Measurements from ENCODE around the gene MYO5A.
"Not testable (repeated sequence)": the region's sequence is repeated elsewhere in the genome, so short reads cannot be mapped to it uniquely, and the experiment has no call there.

MYO5A gene

DNA sequence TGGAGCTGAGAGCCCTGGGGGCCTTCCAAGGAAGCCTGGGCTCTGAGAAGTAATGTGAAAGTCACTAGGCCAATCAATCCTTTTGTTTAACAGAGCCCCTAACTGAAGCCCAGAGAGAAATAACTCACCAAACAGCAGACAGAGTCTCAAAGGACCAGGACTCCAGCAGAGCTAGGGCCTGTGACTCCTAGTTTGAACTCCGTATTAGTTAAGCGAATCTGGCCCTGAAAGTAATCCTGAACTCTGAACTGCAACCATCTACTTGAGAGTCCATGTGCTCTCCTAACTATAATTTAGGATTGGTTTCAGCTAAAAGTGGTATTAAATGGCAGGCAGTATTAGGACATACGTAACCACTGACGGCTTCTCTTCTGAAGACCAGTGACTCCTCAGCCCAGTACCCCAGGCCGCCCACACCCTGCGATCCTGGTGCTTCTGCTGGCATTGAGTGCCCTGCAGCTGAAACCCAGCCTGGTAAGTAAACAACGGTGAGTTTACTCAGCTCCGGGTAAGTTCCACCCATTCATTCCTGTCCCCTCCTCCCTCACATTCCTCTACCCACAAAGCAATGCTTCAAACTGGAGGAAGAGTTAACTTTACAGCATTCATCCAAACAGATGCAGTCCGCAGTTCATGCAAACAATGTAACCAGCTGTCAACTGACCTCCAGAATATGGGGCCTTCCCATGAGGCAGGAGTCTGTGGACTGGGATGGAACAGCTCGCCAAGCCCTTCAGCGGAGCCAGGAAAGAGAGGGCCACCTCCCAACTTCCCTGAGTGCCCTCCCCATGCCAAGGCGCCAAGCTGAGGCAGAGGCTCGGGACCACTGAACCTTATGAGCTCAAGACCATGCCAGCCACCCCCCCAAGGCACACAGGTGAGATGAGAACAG is 240.4 kb downstream of the MYO5A start:
- no peak for DNase-seq (ENCODE audit: low read depth)

DNA sequence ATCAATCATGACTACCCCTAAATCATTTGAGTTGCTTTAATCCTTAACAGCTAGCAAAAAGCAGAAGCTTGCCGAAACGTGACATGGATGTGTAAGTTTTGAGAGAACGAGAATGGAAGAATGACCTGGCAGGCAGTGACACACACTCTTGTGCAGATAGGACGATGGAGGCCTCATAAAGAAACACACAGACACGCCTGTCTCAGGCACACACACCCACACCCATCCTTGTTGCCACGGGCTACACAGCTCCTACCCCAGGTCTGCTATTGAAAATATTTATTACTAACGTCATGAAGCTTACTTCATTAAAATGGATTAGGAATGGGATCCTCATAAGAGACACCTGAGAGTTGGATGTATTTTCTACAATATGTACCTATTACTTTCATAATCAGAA is 241.6 kb downstream of the MYO5A start:
- no peak for DNase-seq (ENCODE audit: low read depth)

DNA sequence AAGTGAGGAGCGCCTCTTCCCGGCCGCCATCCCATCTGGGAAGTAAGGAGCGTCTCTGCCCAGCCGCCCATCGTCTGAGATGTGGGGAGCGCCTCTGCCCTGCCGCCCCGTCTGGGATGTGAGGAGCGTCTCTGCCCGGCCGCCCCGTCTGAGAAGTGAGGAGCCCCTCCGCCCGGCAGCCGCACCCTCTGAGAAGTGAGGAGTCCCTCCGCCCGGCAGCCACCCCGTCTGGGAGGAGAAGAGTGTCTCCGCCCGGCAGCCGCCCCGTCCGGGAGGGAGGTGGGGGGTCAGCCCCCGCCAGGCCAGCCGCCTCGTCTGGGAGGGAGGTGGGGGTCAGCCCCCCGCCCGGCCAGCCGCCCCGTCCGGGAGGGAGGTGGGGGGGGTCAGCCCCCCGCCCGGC is 242.7 kb downstream of the MYO5A start:
- not testable (repeated sequence) for DNase-seq (ENCODE audit: low read depth)

DNA sequence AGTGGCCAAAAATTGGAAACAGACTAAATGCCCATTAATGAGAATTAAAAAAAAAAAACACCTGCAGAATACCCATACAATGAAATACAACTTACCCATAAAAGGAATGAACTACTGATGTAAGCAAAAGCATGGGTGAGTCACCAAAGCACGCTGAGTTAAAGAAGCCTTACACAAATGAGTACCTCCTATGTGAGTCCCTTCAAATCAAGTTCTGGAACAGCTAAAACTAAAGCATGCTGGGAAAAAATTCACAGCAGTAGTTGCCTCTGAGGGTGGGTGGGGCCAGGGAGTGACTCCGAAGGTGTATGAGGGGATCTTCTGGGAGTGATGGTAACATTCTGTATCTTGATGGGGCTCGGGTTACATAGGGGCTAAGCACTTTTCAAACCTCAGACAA is 244.5 kb downstream of the MYO5A start:
- DNase-seq (ENCODE audit: low read depth) = no peak

DNA sequence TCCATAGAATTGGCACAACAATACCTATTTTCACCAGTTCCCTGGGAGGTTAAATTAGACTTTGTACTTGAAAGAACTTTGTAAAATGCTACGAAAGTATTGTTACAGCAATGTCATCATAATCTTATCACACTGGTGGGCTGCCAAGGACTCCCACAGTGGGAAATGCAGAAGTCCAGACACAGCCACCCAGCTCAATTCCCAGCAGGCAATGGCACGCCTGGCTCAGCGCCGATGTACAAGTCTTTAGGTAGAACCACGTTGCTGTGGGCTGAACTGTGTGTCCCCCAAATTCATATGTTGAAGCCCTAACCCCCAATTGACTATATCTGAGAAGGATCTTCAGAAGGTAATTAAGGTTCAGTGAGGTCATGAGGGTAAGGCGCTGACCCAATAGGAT is 245.4 kb downstream of the MYO5A start:
- DNase-seq (ENCODE audit: low read depth) = no peak

DNA sequence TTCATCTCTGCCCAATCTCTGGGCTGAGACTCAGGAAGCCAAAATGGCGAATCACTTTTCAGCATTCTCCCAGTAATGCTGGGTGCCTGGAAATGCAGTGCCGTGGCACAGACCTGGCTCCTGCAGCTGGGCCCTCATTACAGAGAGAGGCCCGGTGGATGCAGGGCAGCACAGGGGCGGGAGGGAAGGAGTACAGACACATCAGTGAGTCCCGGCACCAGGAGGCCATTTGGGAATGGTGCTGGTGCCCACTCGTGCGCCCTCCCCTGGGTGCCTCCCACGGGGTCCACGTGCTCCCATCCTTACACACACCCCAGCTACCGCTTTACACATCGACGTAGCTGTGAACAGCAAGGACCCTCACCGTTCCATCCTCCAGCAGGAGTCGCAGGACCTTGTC is 246.3 kb downstream of the MYO5A start:
- no peak for DNase-seq (ENCODE audit: low read depth)

DNA sequence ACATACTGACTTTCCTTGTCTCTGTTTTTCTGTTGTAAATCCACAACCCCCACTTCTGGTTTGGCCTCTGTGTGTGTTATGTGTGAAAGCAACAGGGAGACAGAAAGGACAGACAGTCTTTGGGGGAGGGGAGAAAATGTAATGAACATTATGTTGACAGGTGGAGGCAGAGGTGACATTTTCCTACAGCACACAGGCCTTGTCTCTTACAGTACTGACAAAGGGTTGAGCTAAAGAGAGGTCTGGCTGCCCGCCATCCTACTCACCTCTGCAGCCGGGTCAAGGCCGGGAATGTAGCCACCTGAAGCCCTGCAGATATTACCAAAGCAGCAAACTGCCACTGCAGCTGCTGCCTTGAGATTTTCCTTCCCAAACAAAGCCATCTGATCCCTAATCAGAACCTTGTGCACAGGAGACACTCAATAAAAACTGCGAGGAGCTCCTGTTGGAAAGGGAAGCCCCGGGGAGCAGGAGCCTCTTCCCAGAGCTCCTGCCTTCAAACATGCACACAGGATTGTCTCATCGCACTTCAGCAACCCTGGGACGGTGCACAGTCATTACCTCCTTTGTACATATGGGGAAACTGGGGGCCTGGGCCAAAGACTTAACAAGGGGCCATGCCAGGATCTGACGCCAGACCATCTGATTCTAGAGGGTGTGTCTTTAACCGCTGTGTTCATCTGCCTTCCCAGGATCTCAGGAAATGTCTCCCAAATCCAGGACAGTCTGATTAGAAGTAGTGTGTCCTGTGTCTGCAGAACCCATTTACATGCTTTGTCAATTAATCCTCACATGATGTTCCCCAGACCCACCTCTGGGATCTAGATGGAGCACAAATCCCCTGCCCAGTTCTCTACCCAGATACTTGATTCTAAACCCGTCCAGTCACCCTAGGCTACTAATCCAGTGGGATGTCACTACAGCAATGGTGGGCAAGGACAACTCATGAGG is 247.3 kb downstream of the MYO5A start:
- no peak for DNase-seq (ENCODE audit: low read depth)

DNA sequence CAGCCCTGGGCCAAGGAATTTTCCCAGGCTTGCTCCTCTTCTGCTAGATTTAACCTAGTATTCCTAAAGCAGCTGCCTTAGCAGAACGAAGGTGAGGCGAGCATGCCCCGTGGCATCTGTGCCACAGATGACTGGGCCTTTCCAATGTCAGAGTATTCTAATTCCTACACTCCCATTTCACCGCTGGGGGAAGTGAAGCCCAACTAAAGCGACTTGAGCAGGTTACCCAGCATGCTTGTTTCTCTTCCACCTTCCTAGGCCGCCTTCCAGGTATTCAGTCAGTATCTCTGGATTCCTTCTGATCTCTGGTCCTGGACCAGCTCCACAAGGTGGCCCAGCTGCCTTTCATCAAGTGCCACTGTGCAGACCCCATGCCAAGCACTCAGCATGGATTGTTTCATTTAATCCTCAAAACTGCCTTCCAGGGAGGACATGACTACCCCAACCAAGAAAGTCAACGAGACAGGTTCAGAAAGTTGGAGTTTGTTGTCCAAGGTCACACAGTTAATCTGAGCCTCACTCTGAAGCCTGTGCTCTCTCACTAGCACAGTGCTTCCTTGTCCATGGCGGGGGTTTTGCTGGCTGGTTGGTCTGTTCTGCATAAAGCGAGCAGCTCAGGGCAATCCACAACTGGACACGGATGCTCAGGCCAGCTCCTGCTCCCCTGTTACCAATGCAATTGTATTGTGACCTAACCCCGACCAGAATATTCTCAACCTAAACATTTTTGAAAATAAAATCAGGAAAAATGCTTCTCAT is 248.2 kb downstream of the MYO5A start:
- no peak for DNase-seq (ENCODE audit: low read depth)

DNA sequence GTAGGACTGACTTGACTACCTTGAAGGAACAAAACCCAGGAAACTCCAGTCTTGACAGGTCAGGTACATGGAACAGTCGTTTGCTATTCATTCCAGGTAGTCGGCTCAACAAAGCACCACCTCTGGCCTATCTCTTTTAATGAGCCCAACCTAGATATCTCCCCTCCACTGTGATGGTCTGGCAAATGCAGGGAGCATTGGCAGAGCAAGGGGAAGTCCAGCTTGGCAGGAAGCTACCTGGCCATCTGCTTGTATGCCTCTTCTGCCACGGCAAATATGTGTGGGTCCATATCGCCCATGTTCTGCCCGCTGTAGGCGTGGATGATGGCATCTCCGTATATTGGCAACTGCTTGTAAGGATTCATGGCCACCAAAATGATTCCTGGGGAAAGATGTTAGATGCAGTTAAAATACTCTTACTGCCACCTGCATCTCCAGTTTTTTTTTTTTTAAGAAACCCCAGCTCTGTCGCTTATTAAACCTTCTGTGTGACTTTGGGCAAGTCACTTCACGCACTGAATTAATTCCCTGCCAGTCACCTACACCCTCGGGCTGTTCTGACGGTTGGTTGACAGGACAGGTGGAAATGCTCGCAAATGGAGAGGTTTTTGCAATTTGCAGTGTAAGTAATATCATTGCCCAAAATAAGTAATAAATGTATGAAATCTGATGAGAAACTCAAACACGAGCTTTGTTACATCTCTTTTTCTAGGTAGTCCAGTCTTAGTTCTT is 249.9 kb downstream of the MYO5A start:
- no peak for DNase-seq (ENCODE audit: low read depth)

DNA sequence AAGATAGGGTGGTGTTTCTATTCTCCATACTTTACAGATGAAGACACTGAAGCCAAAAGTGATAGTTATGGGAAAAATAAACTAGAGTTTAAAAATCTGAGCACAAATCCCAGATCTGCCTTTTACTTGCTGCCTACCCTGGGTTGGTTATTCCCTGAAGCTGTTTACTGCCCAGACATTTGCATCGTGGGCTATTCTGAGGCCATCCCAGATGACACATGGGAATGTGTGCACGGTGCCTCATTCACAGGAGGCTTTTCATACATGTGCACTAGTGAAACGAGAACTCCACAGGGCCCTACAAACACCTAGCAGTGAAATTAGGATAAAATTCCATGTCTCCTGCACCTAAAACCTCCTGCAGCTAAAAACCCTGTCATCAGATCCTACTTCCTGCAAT is 250.5 kb downstream of the MYO5A start:
- DNase-seq (ENCODE audit: low read depth) = no peak

DNA sequence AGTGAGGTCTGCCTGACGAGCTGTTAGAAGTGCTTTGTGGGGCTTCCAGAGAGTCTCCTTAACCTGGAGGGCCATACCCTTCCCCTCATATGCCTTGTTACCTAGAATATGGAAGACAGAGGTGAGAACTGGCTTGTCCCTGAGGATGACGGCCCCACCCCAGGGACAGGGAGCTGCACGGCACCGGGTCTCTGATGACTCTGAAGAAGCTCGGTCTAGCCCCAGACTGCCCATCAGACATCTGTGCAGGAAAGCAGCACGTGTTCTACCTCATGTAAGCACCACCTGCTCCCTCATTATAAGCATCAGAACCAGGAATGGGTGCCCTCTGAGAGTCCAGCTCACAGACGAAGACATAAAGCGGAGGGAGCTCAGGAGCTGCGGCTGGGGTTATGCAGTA is 251.1 kb downstream of the MYO5A start:
- no peak for DNase-seq (ENCODE audit: low read depth)

DNA sequence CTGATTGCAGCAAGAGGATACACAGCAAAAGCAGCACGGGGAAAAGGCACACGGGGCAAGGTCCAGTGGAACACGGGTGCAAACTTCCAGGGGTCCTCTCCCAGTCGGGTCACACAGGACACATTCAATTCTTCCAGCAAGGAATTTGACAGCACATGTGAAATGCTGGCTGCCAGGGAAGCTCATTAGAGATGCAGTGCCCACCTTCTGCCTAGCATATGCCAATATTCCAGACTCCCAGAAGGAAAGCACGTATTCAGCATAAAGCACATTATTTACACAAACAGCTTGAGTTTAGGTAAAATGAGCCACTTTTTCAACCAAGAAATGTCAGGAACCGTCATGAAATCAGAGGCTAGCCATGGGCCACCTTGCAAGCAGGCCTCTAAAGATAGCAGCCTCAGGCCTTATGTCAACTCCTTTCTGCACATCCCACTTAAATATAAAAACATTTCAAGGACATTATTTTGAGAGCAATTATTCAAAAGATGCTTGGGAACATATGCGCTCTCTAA is 252.4 kb downstream of the MYO5A start:
- no peak for DNase-seq (ENCODE audit: low read depth)

DNA sequence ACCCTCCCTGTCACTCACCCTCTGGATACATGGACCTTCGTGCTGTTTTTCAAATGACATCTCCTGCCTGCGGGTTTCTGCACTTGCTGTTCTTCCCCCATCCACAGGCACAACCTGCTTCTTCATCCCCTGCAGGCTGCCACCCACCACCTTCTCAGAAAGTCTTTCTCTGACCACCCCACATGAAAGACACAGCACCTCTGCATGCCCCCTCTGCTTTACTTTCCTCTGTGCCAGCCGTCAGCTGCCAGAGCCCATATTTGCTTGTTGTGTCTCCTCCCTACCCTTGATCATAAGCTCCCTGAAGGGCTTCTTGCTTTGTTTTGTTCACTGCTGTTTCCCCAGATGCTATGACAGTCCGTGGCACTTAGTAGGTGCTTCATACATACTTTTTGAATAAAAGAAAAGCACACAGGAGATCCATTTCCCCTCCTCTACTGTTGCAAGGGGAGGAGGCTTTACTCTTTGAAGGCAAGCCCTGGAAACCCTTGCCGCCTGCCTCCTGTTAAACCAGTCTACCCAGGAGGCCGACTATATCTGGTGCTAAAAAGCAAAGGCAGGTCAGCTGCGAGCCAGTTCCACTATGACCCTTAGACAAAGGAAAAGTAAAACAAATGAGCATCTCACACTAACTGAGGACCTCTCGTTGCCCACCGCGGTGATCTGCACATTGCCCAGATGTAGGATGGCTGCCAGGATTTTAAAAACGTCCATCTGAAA is 265.0 kb downstream of the MYO5A start:
- DNase-seq (ENCODE audit: low read depth) = no peak

DNA sequence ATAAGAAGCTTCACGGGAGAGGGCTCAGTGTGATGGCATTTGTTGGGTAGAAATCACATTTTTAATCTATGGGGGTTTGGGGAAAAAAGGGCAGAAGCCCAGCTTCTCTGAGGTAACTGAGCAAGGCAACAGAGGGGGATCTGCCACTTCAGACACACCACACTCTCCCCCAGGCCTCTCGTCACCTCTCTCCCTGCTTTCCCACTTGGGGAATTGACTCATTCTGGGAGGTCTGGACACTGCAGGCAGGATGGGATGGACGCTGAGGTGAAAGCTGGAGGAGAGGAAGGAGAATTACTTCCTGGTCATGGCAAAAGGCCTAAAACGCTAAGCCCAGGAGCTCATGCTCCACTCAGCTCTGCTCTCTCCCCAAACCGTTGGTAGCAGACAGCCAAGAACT is 266.3 kb downstream of the MYO5A start:
- no peak for DNase-seq (ENCODE audit: low read depth)

DNA sequence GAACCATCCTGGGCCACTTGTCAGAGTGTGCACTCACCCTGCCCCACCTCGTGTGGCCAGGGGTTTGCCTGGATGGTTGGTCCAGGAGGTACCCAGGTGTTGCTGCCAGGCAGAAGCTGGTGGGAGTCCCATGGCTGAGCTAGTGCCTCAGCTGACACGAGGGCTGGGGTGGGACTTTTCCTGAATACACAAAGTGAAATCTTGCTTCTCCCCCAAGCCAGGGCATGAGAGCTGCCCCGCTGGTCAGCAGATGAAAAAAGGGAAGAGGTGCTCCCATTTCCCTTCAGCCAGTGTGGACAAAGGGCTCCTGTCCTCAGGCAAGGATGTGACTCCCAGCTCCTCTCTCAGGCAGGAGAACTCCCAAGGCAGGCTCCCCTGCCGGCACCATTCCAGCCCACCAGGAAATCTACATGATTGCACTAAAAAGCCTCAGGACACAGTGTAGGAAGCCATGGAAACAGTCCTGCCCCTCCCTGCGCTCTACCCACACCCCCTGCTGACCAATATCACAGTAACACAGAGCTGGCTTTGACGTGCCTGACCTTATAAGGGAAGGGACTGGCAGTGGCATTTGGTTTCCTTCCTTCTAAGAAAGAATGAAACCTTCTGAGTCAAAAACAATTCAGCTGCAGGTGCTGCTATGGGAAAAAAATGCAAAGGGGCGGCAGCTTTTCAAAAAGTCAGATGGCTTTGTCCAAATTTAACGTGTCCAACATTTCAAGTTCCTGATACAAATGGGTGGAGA is 267.0 kb downstream of the MYO5A start:
- no peak for DNase-seq (ENCODE audit: low read depth)

DNA sequence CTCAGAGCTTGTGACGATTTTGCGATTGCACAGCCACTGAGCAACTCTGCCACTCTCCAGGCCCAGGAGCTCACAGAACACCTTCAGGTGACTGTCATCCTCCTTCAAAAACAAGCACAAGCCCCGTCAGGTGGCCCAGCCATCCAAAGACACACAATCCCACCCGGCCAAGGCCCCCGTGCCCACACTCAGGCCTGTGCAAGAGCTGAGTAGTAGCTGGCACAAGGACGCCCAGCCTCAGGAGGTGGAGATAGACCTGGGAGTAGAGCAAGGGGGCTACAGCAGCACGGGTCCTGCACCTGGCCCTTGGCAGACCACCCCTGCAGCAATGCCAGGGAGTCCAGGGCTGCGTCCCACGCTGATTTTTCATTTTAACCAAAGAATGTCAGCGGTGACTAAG is 267.7 kb downstream of the MYO5A start:
- DNase-seq (ENCODE audit: low read depth) = no peak

DNA sequence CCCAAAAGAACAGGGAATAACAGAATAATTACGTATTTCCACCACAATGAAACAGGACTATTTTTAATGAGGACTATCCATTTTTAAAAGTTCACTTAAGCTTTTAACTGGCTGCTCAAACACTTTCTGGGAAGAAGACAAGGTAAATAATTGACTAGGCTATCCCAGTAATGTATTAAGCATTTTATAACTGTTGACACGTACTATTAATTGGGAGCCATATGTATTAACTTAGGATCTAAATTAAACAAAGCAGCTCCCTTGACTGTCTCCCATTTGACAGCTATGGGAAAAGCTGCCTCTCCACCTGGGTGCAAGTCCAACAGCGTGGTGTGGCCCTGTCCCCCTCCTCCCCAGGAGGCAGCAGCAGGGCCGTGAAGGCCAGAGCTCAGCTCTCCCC is 269.2 kb downstream of the MYO5A start:
- DNase-seq (ENCODE audit: low read depth) = no peak

DNA sequence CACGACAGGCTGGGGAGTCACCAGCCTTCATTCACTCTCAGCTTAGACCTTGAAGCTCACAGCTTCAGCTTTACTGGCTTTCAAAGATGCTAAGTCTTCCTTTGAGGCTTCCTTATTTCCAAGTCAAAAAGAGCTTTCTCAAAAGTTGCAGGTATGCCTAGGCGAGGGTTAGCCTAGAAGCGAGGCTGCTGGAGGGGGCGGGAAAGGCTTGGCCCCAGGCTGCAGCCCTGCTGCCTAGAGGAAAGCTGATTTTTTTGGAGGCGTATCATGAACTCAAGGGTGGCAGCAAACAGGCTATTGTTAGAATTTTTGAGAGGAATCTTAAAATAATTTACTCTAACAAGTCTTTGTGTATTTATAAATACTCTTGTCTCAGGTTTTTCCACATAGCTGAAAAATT is 270.2 kb downstream of the MYO5A start:
- no peak for DNase-seq (ENCODE audit: low read depth)

DNA sequence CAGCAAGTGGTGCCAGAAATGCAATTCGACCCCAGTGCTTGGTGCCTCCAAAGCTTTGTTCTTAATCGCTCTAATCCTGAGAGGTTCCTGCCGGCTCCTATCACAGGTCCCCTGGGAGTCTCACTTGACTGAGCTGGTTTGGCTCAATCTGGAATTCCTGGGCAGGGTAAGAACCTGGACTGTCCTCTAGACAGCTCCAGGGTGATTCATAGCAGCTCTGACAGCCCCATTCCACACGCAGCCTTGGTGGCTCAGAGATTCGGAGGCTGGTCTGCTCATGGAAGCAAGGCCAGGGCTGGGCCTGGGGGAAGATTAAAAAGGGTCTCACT is 271.0 kb downstream of the MYO5A start:
- DNase-seq (ENCODE audit: low read depth) = no peak

Data from CMK (cell line).